Cerebellar nuclear complex (tissue), 1 donor: ENCODE results near the gene NINJ2.
"Not testable (repeated sequence)": the region's sequence is repeated elsewhere in the genome, so short reads cannot be mapped to it uniquely, and the experiment has no call there.

Source experiments
- DNase-seq, 2 experiments: peaks; one replicate each; lab custom pipeline; 2025; lab: John Stamatoyannopoulos, UW

Gene NINJ2

DNA sequence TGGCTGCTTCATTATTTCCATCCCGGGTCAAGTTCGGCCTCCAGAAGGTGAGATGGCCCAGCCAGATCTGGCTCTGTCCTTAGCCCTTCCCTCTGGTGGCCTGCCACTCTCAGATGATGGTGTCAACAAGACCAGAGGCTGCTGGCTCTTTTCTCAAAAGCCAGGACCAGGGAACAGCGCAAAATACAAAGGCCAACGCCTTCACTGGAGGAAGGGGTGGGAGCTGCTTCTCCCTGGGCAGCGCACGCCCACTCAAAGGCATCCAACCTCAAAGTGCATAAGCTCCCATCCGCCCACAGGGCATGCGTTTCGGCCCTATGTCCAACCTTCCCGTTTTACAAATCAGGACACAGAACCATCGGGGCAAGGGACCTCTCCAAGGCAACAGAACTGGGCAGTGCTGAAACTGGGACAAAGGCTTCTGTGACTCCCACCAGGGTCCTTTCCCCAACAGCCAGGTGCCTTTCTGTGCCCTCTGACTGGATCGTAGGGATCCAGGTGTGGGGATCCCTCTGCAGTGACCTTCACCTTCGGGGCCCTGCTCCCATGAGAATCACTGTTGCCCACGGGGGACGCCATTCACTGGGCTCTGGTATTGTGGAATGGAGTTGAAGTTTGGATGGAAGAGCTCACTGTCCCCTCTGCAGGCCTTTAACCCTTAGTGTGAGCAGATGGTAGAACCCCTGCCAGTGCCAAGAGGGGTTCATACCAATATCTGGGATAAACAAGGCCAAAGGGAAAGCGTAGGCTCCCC, 76.8 kb downstream of the NINJ2 start:
- no peak for DNase-seq

DNA sequence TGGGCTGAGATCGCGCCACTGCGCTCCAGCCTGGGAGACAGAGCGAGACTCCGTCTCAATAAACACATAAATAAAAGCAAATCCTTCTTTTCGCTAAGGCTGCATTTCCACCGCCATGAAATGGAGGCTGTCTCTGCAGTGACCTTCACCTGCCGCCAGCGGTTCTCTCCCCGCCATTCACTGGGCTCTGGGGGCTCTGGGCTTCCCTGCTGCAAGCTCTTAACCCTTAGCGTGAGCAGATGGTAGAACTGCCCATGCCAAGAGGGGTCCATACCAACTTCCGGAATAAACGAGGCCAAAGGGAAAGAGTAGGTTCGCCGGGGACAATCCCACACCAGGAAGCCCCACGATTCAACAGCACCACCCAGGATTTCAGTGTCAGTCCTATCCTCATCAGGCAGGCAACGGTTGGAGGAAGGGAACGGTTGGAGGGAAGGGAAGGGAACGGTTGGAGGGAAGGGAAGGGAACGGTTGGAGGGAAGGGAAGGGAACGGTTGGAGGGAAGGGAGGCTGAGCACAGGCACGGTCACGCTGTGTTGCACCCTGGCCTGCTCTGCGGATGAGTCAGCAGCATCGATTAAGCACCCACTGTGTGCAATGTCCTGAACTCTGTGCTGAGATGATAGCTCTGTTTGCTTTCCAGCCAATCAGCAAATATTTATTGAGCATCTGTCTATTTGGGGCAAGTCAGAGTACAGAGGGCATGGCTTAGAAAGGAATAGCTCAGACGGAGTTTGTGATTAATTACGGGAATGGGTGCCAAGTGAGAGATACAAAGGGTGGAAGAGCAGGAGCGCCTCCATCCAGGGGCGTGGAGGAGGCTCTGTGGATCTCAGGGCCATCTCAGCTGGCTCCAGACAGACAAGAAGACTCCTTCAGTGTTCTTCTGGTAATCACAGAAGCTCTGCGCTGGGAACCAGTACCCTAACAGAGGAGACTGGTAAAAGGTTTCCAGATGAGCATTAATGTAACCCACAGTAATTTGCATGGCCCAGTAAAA, 77.9 kb downstream of the NINJ2 start:
- DNase-seq, result no peak

DNA sequence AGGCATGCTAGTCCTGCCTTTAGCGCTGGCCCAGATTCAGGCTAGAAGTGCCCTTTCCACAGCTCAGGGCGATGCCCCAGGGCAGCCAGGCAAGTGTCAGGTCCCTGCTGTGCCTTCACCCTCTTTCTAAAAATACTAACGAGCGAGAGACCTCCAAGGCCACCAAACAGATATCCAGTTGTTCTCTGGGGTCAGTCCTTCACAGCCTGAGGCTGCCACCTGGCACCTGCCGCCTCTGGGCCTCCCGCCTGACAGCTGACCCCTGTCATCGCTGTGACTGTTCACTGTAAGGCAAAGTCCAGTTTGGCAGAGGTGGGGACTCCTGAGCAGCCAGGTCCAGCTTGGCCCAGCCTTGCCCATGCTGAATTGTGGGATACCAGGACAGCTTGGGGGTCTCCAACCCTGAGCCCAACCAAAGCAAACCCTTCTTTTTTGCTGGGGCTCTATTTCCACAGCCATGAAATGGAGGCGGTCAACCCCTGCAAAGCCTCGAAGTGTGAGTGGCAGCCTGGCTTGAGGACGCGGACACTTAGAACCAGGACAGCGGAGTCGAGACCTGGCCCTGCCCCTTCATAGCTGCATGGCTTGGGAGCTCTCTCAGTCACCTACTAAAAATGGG, 79.9 kb downstream of the NINJ2 start:
- DNase-seq, result no peak

DNA sequence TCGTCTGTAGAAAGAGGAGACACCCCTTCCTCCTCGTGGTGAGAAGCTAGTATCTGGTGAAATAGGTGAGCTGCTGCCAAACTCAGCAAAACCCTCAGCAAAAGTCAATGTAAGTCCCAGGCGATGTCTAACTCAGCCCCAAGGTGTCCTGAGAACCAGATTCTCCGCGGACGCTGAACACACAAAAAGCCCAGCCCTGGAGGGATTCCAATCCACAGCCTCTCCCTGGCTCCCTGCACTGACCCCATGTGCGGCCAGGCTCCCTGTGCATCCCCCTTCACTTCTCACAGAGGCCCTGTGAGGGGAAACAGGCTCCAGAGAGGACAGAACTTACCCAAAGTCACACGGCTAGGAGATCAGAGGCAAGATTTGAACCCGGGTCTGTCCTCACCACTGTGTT, 81.5 kb downstream of the NINJ2 start:
- DNase-seq, result no peak

DNA sequence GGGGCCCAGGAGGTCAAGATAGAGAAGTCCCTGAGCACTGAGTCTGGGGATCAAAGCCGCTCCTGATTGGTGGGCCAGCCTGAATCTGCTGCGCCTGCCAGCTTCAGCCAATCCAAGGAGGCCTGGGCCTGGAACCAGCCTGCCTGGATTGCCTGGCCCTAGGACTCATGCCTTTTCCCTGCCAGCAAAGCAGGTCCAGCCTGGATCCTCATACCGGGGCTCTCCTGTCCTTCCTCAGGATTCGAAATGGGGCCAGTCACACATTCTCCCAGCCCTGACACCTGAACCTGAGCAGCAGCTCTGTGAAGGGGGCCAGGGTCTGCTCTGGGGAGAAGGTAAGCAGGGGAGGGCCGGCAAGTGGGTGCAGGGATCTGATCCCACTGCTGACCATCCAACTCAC, 81.9 kb downstream of the NINJ2 start:
- no peak for DNase-seq

DNA sequence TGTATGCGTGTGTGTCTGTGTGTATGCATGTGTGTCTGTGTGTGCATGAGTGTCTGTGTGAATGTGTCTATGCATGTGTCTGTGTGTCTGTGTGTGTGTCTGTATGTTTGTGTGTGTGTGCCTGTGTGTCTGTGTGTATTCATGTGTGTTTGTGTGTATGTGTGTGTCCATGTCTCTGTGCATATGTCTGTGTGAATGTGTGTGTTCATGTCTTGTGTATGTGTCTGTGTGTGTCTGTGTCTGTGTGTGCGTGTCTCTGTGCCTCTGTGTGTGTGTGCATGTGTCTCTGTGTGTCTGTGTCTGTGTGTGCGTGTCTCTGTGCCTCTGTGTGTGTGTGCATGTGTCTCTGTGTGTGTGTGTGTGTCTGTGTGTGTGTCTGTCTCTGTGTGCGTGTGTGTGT, 82.4 kb downstream of the NINJ2 start:
- no peak for DNase-seq

DNA sequence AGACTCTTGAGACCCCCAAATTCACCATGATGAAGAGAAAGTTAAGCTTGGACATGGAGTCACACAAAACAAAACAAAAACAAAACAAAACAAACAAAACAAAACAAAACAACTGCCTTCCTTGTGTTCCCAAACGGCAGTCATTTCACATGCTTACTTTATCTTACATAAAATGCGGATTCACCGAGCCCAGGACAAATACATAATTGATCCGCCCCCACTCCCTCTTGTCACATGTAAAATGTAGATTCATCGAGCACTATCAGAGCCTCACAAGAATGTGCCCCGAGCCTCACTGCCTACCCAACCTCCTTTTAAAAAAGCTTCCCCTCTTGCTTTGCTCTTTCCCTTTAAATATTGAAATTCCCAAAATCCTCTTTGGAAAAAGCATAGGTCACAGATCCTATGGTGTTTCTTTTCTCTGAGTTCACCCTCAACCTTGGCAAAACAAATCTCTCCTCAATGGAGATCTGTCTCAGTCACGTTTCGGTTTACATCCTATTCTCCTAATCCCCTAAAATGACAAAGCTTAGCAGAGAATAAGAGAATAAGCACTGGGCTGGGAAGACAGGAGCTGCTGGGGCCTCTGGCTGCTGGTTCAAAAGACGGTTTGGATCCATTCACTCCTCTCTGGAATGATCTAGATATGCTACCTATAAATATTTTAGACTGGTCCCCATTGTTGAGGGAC, 83.7 kb downstream of the NINJ2 start:
- no peak for DNase-seq

DNA sequence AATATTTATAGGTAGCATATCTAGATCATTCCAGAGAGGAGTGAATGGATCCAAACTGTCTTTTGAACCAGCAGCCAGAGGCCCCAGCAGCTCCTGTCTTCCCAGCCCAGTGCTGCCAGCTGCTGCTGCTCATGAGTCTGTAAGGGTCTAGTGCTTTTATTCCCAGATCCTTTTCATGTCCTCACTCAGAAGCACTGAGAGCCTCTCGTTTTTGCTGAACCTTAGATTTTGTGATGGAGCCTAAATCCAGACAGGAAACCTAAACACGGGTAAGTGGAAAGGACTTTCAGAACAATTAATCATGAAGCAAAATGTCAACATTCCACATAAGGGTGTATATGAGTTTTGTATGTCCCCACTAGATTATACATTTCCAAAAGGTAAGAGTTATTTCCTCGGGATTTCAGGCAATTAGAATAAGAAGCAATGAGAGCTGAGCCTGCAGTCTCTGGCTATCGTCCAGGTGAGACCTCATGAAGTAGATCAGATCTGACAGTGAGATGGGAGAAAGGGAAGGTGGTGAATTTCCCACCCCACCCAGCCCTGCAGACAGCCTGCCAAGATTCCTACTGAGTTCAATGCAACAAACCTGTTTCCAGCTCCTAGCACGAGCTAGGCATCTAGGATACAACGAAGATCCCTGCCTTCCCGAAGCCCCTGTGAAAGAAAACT, 84.4 kb downstream of the NINJ2 start:
- DNase-seq, result no peak

DNA sequence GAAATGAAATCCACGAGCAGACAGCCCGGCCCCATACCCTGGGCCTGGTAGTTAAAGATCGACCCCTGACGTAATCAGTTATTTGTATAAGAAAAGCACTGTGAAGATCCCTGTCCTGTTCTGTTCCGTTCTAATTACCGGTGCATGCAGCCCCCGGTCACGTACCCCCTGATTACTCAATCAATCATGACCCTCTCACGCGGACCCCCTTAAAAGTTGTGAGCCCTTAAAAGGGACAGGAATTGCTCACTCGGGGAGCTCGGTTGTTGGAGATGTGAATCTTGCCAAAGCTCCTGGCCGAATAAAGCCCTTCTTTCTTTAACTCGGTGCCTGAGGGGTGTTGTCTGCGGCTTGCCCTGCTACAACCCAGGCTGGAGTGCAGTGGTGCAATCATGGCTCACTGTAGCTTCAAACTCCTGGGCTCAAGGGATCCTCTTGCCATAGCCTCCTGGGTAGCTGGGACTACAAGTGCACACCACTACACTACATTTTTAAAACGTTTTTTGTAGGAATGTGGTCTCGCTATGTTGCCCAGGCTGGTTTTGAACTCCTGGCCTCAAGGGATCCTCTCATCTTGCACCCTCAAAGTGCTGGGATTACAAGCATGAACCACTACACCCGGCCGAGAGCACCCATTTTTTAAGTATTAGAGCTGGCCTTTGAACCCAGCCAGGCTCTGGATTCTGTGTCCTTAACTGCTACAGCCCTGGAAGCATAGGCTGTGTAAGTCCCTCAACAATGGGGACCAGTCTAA, 85.1 kb downstream of the NINJ2 start:
- DNase-seq, result not testable (repeated sequence)

DNA sequence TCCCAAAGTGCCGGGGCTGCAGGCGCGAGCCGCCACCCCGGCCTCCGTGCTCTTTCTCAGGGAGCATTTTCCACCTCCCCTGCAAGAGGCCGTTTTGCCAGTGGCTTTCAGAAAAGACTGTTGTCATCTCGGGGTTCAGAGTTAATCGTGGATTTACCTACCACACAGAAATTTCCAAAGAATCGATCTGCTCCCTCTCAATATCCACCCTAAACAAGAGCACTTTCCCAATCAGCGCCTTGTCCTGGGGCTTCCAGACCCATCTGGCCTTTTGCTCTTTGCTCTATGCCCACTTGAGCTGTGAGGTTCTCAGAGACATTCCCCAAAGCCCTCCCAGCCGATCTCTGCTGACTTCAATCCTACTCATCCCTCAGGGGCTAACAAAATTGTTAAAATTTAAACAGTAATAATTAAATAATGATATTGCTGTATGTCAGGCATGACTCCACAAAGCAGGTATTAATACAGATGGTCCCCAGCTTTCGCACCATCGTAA, 86.6 kb downstream of the NINJ2 start:
- no peak for DNase-seq

DNA sequence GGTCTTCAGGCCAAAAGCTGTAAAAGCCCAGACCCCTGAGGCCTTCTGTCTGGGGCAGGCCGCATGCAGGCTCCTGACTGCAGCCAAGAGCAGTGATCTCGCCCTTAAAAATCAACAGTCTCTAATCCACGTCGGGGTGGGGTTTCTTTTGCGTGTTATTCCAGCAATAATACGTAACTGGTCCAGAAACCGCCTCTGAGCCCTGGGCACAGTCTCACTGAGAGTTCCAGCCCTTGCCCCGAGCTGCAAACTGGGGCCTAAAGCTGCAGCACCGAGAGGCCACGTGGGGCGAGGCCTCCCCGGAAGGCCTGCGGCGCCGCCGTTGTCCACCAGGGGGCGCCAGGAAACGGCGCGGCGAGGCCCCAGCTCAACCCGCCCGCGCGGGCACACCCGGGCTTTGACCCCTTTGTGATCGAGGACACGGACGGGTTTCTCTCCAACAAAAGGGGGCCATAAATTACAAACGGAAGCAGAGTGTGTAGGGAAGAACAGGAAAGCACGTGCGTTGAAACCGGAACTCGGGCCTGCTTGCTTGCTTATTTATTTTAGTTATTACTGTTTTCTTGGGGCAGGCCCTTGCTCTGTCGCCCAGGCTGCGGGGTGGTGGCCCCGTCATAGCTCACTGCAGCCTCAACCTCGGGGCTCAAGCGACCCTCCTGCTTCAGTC, 87.2 kb downstream of the NINJ2 start:
- DNase-seq, result no peak

DNA sequence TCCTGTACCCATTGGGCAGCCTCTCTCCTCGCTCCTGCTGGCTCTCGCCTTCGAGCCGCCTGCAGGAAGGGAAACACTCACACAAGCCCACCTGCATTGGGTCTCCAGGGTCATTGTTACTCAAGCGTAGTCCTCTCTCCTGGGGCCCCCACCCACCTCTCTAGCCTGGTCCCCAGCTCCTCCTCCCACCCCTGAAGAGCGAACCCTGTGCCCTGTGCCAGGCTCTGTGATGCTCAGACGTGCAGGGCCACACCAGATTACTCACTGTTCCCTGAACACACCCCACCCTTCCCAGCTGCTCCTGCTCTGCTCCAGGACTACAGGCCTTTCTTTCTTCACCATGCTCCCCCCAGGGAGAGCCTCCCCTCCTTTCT, 88.1 kb downstream of the NINJ2 start:
- DNase-seq, result no peak

DNA sequence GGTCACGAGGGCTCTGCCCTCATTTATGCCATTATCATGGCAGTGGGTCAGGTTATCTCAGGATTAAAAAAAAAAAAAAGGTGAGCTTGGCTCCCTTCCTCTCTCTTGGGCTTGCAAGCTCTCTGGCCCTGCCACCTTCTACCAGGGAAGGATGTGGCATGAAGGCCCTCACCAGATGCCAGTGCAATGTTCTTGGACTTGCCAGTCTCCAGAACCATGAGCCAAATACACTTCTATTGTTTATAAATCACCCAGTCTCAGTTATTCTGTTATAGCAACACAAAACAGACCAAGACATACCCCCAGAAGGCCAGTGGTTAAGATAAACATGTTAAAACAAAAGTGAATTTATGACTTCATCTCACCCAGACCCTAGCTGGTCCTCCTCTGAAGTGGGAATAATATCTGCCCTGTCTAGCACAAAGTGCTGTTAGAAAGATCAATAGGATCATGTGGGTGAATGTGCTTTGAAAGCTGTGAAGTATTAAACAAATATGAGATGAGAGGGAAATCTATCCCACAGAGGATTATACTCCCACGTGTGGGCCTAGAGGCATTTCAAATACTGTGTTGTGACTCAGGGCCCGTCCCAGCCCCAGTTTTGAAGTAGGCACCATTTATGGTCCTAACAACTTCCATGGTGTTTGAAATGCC, 88.6 kb downstream of the NINJ2 start:
- DNase-seq, result no peak

DNA sequence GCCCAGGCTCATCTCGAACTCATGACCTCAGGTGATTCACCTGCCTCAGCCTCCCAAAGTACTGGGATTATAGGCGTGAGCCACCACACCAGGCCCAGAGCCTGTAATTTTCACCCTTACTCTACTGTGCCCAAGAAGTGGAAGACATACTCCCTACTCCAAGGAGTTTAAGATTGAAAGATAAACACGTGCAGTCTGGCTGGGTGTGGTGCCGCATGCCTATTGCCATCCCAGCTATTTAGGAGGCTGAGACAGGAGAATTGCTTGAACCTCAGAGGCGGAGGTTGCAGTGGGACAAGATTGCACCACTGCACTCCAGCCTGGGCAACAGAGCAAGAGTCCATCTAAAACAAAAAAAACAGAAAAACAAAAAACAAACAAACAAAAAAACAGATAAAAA, 90.0 kb downstream of the NINJ2 start:
- DNase-seq, result no peak

DNA sequence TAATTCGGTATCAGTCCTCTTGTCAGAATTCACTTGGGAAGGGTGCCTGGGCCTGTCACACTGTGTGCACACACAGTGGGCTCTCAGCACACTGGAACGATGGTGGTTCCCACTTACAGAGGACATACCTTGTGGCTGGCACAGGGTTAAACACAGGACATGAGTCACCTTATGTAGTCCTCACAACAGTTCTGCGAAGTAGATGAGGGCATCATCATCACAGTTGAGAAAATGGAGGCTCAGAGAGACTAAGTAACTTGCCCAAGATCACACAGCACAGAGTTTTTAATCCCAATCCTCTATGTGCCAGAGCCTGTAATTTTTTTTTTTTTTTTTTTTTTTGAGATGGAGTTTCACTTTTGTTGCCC, 90.7 kb downstream of the NINJ2 start:
- DNase-seq, result no peak

DNA sequence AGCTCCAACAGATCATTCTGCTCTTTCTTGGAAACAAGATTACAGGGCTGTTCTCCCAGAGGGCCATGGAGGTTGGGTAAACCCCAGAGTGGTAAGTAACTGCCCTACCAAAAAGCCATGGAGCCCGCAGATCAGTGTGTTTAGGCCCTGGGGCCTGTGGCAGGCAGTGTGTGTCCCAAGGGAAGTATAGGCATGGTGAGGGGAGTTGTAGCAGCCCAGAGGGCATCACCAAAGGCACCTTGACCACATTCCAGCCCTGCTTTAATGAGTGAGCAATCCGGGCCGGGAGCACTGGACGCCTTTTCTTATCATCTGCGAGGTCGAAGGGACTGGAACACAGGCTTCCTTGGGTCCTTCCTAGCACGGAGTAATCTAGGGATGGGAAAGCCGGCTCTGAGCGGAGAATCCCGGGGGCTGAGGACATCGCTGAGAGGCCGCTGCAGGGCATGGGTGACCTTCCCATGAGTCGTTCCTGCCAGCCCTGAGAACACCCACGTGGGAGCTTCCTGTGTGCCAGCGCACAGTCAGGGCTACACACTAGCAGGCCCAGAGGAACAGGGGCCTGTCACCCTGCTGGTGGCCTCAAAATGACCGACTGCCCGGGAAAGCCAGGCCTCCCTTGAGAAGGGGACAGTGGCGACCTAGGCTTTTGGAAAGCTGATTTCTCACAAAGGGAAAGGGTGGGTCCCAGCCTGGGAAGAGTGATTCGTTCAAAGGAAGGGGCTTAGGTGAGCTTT, 91.3 kb downstream of the NINJ2 start:
- no peak for DNase-seq

DNA sequence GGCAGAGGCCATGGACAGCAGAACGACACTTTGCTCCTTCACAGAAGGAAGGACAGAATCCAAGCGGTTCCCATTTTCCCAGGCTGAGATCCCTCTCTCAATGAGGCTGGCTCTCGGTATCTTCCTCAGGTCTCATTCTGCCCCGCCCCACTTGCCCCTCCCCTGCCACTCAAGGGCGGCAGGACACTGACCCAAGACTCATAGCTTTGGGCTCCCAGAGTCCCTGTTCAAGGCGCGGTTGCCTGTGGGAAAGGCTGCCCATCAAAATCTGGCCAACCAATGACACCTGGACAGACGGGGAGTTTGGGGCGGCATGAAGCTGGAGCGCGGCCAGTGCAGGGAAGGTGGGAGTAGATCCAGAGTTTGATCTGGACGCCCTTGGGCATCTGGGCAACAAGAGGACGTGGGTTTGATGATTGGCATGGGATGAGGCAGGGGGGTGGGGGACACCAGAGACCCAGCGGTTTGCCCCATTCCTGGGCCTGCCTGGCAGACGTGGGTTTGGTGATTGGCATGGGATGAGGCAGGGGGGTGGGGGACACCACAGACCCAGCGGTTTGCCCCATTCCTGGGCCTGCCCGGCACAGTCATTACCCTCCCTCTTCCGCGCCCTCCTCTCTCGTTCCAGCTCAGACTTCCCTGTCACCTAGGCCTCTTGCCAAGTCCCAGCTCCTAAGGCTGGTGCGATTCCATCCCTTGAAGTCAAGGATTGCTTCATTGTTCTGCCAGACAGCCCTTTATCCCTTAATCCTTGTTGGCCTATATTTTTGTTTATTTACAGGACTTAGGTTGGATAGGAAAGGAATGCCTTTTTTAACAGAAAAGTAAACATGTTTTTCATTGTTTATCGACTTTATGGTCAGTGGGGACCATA, 92.1 kb downstream of the NINJ2 start:
- DNase-seq, result no peak

DNA sequence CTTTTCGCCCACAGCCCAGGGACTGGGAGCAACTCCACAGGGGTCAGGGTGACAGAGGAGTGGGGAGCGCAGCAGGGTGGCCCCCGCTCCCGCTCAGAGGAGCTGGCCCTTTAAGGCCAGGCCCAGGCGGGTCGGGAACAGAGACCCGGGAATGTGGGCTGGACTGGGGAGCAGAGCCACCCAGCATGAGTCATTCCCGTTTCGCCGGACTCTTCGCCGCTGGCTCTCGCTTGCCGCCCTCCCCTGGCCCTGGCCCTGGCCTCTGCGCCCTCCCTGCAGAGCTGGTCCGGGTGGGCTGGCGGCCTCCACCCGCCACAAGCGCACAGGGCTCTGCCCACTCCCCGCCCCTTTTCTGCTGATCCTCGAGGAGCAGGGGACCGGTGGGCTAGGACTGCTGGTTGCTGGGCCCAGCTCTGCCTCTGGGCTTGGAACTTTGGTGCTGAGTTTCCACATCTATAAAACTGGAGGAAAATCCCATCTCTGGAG, 92.8 kb downstream of the NINJ2 start:
- DNase-seq, result no peak
